Left lung (tissue), 10 donors: Measurements from ENCODE around the gene NAV2. TPM values are rescaled to one million over a fixed set of nuclear protein-coding genes. Genes with fewer than 3 reads are reported as not detected.
A peak's percentile ranks its signal among the peaks of the same experiment; 100 is the strongest.

ENCODE experiments used
- ATAC-seq: fragments of 200-7000 bp; cut with Tn5 transposase; one replicate; pipeline ENCODE4 v1.9.1; 2020; ENCODE audit warnings: moderate library complexity
- DNase-seq, 4 donors: peaks; one replicate each; pipeline ENCODE4 v3.0.0-alpha.2; 2013 to 2020
- H3K27ac ChIP-seq, 2 donors: fragments of 200-600 bp; sonication (generic) in 1 of 2; one replicate each; pipeline versions ENCODE4 v1.5.0 to v1.8.0; 2020 to 2021
- H3K27me3 ChIP-seq, 2 donors: fragments of 200-600 bp; sonication (generic) in 1 of 2; one replicate each; pipeline versions ENCODE4 v1.5.0 to v1.8.0; 2020 to 2021
- H3K36me3 ChIP-seq, 2 donors: fragments of 200-600 bp; sonication (generic) in 1 of 2; one replicate each; pipeline versions ENCODE4 v1.5.0 to v1.8.0; 2020 to 2021
- H3K4me1 ChIP-seq, 2 donors: fragments of 200-600 bp; one replicate each; pipeline ENCODE4 v1.8.0; 2021
- H3K4me3 ChIP-seq, 2 donors: fragments of 200-600 bp; sonication (generic) in 1 of 2; one replicate each; pipeline versions ENCODE4 v1.5.0 to v1.8.0; 2020 to 2021; ENCODE audit warnings: mild to moderate bottlenecking in 1 of 2
- H3K9me3 ChIP-seq, 2 donors: fragments of 200-600 bp; sonication (generic) in 1 of 2; one replicate each; pipeline versions ENCODE4 v1.5.0 to v1.8.0; 2020 to 2021
- CTCF ChIP-seq, 2 donors: fragments of 200-600 bp; sonication (generic) in 1 of 2; IDR thresholded peaks; one replicate each; pipeline versions ENCODE4 v1.5.0 to v1.8.0; 2021; ENCODE audit warnings: antibody characterized with exemption in 2 of 2
- intact Hi-C, 2 donors: fragments of 100-400 bp; cut with DNase I; formaldehyde crosslinking; loops; one replicate each; pipeline versions ENCODE4 v1.11.2 to v1.14.2; 2022
- polyA plus RNA-seq, 6 donors: library from polyadenylated mRNA; unstranded; fragments of 120-200 nt; gene quantifications; one replicate each; pipeline ENCODE4 v1.2.1, GENCODE V29; 2013; ENCODE audit not compliant: insufficient read length in 6 of 6
- total RNA-seq, 2 donors: library from RNA; stranded (reverse); fragmentation: NEBNext Ultra II Directional; extraction: Animal tissue kit (Norgen Biotek cat#: 25700); gene quantifications; one replicate each; pipeline ENCODE4 v1.2.1, GENCODE V29; 2021
- donor health status: DM: no; HTN: yes; CAD: no.
- donor health status: DM: no; HTN: no; CAD: no.

NAV2 gene
- total and polyA plus RNA-seq, 8 donors, result 18.0 to 59.9 (median 23.1) TPM

GRCh38 chr11:20068691-20069090 lies 356.1 kb downstream of the NAV2 start:
- Histone ChIP-seq H3K27ac (no peak overlapping the region), H3K4me1 (no peaks in the 10 kb centered on the region), H3K36me3 (peaks cover 0 to 11% of the 10 kb centered on the region in 2 donors), H3K4me3 (no peak overlapping the region), H3K27me3 (no peaks in the 10 kb centered on the region), H3K9me3 (no peaks in the 10 kb centered on the region)
- DNase-seq (no peak), ATAC-seq (no peak)
- intact Hi-C loops, result no loop called here
- no peak for TF ChIP-seq CTCF (IDR thresholded peaks at IDR 0.05)

GRCh38 chr11:20070459-20070858 lies 357.8 kb downstream of the NAV2 start:
- no peak for TF ChIP-seq CTCF (IDR thresholded peaks at IDR 0.05)
- intact Hi-C loops, result no loop called here

GRCh38 chr11:20075627-20076026 lies 363.0 kb downstream of the NAV2 start:
- H3K9me3 ChIP-seq, result no peaks in the 10 kb centered on the region
- ATAC-seq (no peak), DNase-seq (no peak)
- TF ChIP-seq CTCF (IDR thresholded peaks at IDR 0.05), result no peak
- intact Hi-C loops, result no loop called here
- no peak overlapping the region for H3K27ac ChIP-seq
- no peaks in the 10 kb centered on the region for H3K4me1 ChIP-seq
- peaks cover 0 to 29% of the 10 kb centered on the region in 2 donors for H3K36me3 ChIP-seq
- H3K27me3 ChIP-seq, result no peaks in the 10 kb centered on the region
- H3K4me3 ChIP-seq, result no peak overlapping the region

More at GRCh38 chr11:20070459-20070858, 357.8 kb downstream of the NAV2 start:
- Histone ChIP-seq H3K4me1 (no peaks in the 10 kb centered on the region), H3K36me3 (peaks cover 0 to 9% of the 10 kb centered on the region in 2 donors), H3K9me3 (no peaks in the 10 kb centered on the region), H3K27ac (peak overlapping the region in 1 of 2 donors; percentile 36), H3K4me3 (no peak overlapping the region), H3K27me3 (no peaks in the 10 kb centered on the region)
- ATAC-seq, result peak; percentile 93
- DNase-seq, result peak in 1 of 4 donors; percentile 48

- H3K4me3 ChIP-seq, result no peak overlapping the region
- no peak for DNase-seq
- peaks cover 0 to 37% of the 10 kb centered on the region in 2 donors for H3K36me3 ChIP-seq
- no peaks in the 10 kb centered on the region for H3K4me1 ChIP-seq
- no peak for TF ChIP-seq CTCF (IDR thresholded peaks at IDR 0.05)
- H3K27me3 ChIP-seq, result no peaks in the 10 kb centered on the region
- H3K9me3 ChIP-seq, result no peaks in the 10 kb centered on the region
- intact Hi-C loops, result no loop called here
- H3K27ac ChIP-seq, result no peak overlapping the region
- ATAC-seq, result no peak
Measured at GRCh38 chr11:20078846-20079245, 366.2 kb downstream of the NAV2 start.

- DNase-seq, result no peak
- H3K36me3 ChIP-seq, result peaks cover 0 to 46% of the 10 kb centered on the region in 2 donors
Measured at GRCh38 chr11:20080032-20080685, 367.5 kb downstream of the NAV2 start.

More at GRCh38 chr11:20080032-20080685, 367.5 kb downstream of the NAV2 start:
- H3K4me3 ChIP-seq, result no peak overlapping the region
- no peak for ATAC-seq
- no peaks in the 10 kb centered on the region for H3K9me3 ChIP-seq
- H3K27me3 ChIP-seq, result no peaks in the 10 kb centered on the region
- no peak for TF ChIP-seq CTCF (IDR thresholded peaks at IDR 0.05)
- H3K4me1 ChIP-seq, result no peaks in the 10 kb centered on the region
- intact Hi-C loops, result no loop called here
- H3K27ac ChIP-seq, result no peak overlapping the region
